Bronchial smooth muscle cell (primary cell): Measurements from ENCODE around the gene C3orf49. TPM values are rescaled to one million over a fixed set of nuclear protein-coding genes. Genes with fewer than 3 reads are reported as not detected.

ENCODE experiments used
- total RNA-seq: library from RNA; depleted of rRNA; stranded (reverse); fragments of >200 nt; gene quantifications from 2 replicates; pipeline ENCODE4 v1.2.1, GENCODE V29; 2014

Gene C3orf49
- total RNA-seq, result not detected in 2 replicates

GRCh38 chr3:63819151-63819398, at the start of gene C3orf49:
C3orf49 (plus strand) TSS chr3:63819299; CDS start chr3:63819472, 173 bp downstream.

DNA sequence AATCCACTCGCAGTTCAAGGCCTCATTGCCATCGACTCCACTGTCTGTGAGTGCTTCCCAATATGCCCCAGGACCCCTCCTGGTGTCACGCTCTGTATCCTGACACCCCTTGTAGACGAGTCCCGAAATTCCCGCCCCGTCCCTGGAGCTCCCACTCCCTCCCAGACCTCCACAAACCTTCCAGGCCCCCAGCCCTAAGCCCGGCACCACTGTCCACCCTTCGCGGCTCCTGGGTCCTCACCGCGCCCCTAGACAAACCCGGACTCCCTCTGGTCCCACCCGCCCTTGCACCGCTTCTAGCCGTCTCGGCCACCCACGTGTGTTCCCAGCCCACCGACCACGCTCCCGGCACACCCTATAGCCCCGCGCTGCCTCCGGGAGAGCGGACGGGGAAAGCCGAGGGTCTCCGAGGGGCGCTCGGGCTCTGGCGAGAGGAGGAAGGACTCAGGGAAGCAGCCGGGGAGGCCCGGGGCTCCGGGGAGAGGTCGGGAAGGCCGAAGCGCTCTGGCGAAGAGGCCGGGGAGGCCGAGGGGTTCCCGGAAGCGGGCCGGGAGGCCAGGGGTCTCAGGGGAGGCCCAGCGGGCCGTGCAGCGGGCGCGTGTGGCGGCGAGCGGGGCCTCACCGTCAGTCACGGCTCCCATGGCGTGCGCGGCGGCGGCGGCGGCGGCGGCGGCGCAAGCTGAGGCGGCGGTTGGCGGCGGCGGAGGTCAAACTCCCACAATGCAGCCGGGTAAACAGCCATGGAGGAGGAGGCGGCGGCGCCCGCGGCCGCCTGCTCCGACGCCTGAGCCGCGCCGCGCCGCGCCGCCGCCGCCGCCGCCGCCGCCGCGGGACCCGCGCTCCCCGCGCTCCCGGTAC, 44.3 kb downstream of the C3orf49 start, which contains the start of the genes ATXN7 and THOC7:
Gene ATXN7 (plus strand): TSS at position 718 of the 858 bp plus-strand sequence. CDS start 48,732 bp downstream, outside the sequence.
Gene THOC7 (minus strand): TSS at position 656 of the 858 bp plus-strand sequence. CDS start 15 bp downstream, at position 641.

Other genes starting within 250 kb of the C3orf49 start
- gene SNTN, start 166.6 kb upstream of the C3orf49 start, total RNA-seq, result not detected in 2 replicates
- 30.1 and 45.4 TPM in 2 replicates for gene THOC7, start 44.5 kb downstream of the C3orf49 start, total RNA-seq
- gene ATXN7, start 44.6 kb downstream of the C3orf49 start, total RNA-seq, result 6.1 and 8.0 TPM in 2 replicates
- not detected in 2 replicates for gene SCAANT1, start 93.1 kb downstream of the C3orf49 start, total RNA-seq
- 84.3 and 97.0 TPM in 2 replicates for gene PSMD6, start 204.2 kb downstream of the C3orf49 start, total RNA-seq